D721Med (cell line): ENCODE data around the gene CSAD.

Experiments
- DNase-seq: peaks from one replicate; pipeline ENCODE4 v3.0.0; 2011; ENCODE audit warnings: low spot score; ENCODE audit not compliant: insufficient read length
- FAIRE-seq: peaks from 2 replicates; lab custom pipeline; 2011; peaks lifted over from hg19 to GRCh38; lab: Jason Lieb, UNC
- TF ChIP-seq, protein P1 (sequence below): IDR thresholded peaks from 2 replicates; pipeline ENCODE4 v1.5.1; 2012; ENCODE audit warnings: mild to moderate bottlenecking, control low read depth; ENCODE audit not compliant: insufficient read depth; ENCODE audit errors: missing control alignments

CSAD gene

DNA sequence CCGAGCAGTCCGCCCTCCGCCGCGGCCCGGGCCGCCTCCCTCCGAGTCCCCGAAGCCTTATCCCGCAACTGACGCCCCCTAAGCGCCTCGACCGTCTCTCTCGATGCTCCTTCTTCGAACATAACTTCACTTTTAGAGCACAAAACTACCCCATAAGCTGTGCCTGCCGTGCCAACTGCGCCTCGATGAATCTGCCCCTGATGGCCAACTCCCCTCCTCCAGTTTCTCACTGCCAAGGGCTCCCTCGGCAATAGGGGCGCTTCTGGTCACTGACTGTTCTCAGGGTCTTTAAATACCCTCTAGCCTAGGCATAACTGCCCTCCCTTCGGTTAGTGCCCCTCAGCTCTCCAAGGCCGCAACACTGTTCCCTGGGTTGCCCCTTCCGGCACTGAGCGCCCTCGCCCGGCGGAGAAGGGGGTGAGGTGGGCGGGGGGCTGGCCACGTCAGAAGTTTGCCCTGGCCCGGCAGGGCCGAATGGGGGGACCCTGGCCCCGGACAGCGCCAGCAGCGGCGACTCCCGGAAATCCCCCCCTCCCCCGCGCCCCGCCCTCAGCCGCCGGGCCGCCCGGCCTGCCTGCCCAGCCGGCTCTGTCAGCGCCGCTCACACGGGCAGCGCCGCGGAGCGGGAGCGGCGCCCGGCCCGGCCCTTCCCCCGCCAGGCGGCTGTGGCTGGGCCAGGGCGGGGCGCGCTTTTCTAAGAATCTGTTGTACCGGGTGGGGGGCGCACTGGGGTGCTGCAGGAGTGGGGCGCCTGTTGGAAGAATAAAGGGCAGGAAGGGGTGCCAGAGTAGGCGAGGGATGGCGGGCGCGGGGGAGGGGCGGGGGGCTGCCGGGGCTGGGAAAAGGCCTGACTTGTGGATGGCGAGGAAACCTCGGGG lies 40.7 kb upstream of the CSAD start:
- DNase-seq, result no peak
- FAIRE-seq, result no peak
- TF ChIP-seq, protein P1, sequence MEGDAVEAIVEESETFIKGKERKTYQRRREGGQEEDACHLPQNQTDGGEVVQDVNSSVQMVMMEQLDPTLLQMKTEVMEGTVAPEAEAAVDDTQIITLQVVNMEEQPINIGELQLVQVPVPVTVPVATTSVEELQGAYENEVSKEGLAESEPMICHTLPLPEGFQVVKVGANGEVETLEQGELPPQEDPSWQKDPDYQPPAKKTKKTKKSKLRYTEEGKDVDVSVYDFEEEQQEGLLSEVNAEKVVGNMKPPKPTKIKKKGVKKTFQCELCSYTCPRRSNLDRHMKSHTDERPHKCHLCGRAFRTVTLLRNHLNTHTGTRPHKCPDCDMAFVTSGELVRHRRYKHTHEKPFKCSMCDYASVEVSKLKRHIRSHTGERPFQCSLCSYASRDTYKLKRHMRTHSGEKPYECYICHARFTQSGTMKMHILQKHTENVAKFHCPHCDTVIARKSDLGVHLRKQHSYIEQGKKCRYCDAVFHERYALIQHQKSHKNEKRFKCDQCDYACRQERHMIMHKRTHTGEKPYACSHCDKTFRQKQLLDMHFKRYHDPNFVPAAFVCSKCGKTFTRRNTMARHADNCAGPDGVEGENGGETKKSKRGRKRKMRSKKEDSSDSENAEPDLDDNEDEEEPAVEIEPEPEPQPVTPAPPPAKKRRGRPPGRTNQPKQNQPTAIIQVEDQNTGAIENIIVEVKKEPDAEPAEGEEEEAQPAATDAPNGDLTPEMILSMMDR, result peak; percentile 28

DNA sequence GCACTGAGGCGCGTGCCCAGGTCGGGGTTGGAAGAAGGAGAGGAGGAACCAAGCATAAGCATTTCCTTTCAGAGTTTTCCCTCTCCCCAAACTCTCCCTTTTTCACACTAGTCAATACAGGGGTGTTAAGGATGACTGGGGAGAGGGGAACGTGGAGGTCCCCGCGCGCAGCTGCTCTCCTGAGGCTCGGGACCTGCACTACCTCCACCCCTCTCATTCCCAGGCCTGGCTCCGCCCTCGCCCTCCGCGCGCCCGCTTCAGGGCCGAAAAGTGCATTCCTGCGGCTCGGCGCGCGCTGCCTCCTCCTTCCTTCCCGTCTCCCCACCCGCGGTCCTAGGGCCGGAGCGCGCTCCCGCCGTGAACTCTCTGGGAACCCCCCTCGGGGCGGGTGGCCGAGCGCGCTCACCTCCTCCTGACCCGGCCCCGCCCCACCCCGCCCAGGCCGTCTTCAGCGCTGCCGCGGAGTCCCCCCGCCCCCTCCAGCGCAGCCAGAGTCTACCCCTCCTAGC lies 40.0 kb upstream of the CSAD start:
- TF ChIP-seq, protein P1, result no peak
- DNase-seq, result peak; percentile 91
- FAIRE-seq, result no peak

DNA sequence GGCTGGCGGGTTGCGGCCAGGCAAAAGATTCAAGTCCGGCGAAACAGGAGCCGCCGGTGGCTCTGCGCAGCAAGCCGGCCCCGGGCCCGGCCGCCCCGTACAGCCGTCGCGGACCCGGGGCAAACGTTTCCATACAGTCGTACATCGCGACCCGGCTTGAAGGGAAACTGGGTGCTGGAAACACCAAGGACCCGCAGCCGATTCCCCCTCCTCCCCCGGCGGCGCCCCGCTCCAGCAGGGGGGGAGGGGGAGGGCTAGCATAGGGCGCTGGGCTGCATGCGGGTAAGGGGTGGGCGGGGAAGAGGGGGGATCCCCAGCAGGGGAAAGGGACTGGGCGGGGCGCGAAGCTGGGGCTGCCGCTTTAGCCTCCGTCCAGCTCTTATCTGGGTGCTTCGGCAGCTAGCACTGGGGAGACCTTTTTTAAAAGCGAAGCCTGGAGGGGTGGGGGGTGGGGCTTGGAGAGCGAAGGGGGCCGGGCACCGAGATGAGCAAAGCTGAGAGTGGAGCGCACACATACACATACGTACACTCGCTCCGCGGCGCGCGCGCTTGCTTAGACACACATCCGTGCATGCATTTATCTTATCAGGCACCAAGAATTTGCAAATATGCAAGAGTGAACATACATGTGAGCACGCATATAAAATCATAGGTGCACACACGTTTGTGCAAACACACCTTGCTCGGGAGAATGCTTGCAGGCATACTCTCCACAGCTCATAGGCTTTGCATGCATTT lies 39.4 kb upstream of the CSAD start:
- TF ChIP-seq, protein P1, result no peak
- no peak for DNase-seq
- no peak for FAIRE-seq

DNA sequence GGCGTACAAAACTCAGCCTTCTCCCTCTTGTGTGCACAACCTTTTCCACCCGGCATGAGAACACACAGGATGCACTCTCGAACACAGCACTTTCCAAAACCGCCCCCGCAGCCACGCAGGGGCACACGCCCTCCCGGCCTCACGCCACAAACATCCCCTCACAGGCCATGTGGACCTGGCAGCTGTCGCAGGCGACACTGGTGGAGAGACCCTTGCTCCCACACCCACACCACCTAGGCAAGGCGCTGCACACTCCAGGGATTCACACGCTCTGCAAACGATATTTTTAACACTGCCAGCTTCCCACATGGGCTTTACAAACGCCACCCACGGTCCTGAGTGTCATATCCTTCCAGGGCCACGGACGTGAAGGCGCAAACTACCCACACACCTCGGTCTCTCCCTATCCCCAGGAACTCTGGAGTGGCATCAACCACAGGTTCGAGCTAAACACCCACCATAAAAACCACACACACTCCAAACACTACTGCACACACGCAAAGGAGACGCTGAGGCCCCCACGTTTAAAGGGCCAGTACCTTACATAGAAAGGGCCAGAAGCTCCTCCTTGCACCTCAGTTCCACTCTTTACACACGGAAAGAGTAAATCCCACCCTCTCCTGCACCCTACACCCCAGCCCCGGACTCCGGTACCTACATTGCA lies 38.7 kb upstream of the CSAD start:
- TF ChIP-seq, protein P1, result no peak
- FAIRE-seq (no peak), DNase-seq (no peak)

DNA sequence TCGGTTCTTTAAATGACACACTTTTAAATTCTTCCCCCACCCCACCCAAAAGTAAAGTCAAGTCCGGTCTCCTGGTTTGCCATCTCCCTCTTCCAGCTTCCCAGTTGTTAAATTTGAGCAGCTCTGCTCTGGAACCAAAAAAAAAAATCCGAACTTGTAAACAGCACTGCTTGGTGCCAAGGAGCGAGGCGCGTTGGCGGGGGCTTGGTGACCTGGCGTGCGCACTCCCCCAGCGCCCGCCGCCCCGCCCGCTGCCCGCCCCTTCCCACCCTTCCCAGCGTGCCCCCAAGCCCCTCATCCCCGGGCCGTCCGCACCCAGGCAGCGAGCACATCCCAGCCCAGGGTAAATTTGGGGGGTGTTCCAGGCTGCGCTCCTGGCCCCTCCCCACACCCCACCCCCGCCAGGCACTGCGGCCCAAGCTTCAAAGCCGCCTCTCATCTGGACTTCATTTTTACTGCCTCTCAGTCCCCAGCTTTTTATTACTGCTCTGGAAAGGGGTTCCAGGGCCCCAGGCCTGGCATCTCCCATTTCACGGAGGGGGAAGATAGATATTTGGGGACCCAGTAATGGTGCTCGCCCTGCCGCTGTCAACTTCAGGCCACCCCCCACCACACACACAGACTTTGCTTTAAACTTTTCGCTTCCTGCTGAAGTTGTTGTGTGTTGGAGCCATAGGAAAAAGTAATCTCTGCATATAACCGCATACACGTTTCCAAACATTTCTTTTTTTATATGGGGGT lies 38.0 kb upstream of the CSAD start:
- TF ChIP-seq, protein P1, result no peak
- FAIRE-seq (no peak), DNase-seq (no peak)

DNA sequence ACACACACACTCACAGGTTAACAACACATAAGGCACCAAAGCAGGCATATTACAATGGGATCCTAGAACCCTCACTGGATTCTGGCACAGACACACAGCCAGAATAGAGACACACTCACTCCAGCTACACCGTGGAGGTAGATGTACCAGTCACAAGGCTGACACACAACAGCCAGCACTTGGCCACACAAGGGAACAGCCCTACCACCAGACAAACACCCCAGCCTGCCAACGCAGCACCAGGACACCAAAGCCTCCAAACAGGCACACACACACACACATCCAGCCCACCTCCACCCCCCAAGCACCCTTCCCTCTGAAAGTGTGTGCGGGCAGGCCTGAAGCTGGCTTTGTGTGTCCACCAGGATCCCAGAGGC lies 37.2 kb upstream of the CSAD start:
- TF ChIP-seq, protein P1, result no peak
- no peak for FAIRE-seq
- no peak for DNase-seq
